SK-N-MC (cell line): ENCODE results near the gene POLD4.

Experiments
- EZH2 ChIP-seq: fragments of 200-600 bp; sonication (generic); IDR thresholded peaks from one replicate; pipeline ENCODE4 v1.6.1; 2017; ENCODE audit warnings: antibody characterized with exemption
- FOXP2 ChIP-seq: optimal IDR thresholded peaks from 2 replicates; pipeline ENCODE3; 2011; ENCODE audit warnings: mild to moderate bottlenecking, moderate library complexity; ENCODE audit not compliant: insufficient read depth; ENCODE audit errors: extremely low read length, control extremely low read depth
- POLR2AphosphoS5 ChIP-seq: IDR thresholded peaks from 2 replicates; pipeline ENCODE4 v1.6.1; 2012; ENCODE audit warnings: mild to moderate bottlenecking, low read depth, low read length, borderline replicate concordance

DNA sequence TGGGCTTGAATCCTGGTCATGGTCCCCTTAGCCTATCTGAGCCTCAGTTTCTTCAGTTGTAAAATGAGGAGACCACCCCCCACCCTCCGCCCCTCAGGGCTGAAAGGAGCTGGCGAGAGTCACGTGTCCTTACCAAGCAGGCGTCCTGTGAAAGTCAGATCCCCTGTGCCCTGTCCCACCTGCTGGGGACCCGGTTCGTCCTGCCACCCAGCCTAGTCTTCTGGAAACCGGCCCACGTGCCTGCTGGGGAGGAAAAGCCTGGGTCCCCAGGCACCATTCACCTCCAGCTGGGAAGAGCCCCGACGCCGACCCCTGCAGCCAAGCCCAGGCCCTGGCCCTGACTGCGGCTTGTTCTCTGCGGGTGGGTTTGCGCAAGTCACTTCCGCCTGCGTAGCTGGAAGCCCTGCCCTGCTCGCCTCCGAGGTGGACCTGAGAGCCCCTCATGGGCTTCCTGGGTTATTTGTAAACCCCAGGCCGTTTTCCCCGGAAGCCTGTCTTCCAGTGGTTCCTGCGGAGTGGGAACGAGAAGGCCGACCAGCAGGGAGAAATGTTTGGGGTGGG, 50.7 kb downstream of the POLD4 start:
- no peak for TF ChIP-seq EZH2
- TF ChIP-seq POLR2AphosphoS5: no peak
- TF ChIP-seq FOXP2: no peak
